KMS-11 (cell line): Measurements from ENCODE around the gene VAT1L.

Experiments used
- H2AFZ ChIP-seq: fragments of 200-600 bp; sonication (generic); 2 replicates; pipeline ENCODE4 v1.6.1; 2016; ENCODE audit warnings: antibody characterized with exemption, mixed run types, low read depth
- H3K27ac ChIP-seq: fragments of 200-600 bp; sonication (generic); 2 replicates; pipeline ENCODE4 v1.6.1; 2016; ENCODE audit warnings: mild to moderate bottlenecking, mixed run types
- H3K27me3 ChIP-seq: fragments of 200-600 bp; sonication (generic); 2 replicates; pipeline ENCODE4 v1.6.1; 2017; ENCODE audit warnings: mild to moderate bottlenecking, low read depth, mixed run types, moderate library complexity; ENCODE audit not compliant: insufficient read depth
- H3K36me3 ChIP-seq: fragments of 200-600 bp; sonication (generic); 2 replicates; pipeline ENCODE4 v1.6.1; 2017; ENCODE audit warnings: mild to moderate bottlenecking, mixed run types; ENCODE audit not compliant: insufficient read depth
- H3K4me1 ChIP-seq: fragments of 200-600 bp; sonication (generic); 2 replicates; pipeline ENCODE4 v1.6.1; 2016; ENCODE audit warnings: mild to moderate bottlenecking, low read depth, mixed run types; ENCODE audit not compliant: poor library complexity, severe bottlenecking
- H3K4me2 ChIP-seq: fragments of 200-600 bp; sonication (generic); 2 replicates; pipeline ENCODE4 v1.7.0; 2016; ENCODE audit warnings: mild to moderate bottlenecking, mixed run types
- H3K4me3 ChIP-seq: fragments of 200-600 bp; sonication (generic); IDR thresholded peaks from 2 replicates; pipeline ENCODE4 v1.6.1; 2017; ENCODE audit warnings: low read depth, low read length, mixed read lengths; ENCODE audit not compliant: insufficient read depth
- H3K79me2 ChIP-seq: fragments of 200-600 bp; sonication (generic); 2 replicates; pipeline ENCODE4 v1.6.1; 2016; ENCODE audit warnings: low read depth, mixed run types; ENCODE audit not compliant: insufficient read depth
- H3K9ac ChIP-seq: fragments of 200-600 bp; sonication (generic); 2 replicates; pipeline ENCODE4 v1.6.1; 2016; ENCODE audit warnings: mild to moderate bottlenecking, mixed run types
- H4K20me1 ChIP-seq: fragments of 200-600 bp; sonication (generic); 2 replicates; pipeline ENCODE4 v1.6.1; 2016; ENCODE audit warnings: mild to moderate bottlenecking, mixed run types; ENCODE audit not compliant: insufficient read depth
- CTCF ChIP-seq: fragments of 200-600 bp; sonication (generic); conservative IDR thresholded peaks from 2 replicates; pipeline ENCODE4 v1.6.1; 2017; ENCODE audit warnings: low read depth, mild to moderate bottlenecking, antibody characterized with exemption, low read length, moderate library complexity, mixed read lengths

Gene VAT1L

GRCh38 chr16:77876776-77877175 lies 88.4 kb downstream of the VAT1L start:
- no peak for TF ChIP-seq CTCF
- H3K4me1 ChIP-seq = no peaks in the 10 kb centered on the region
- H3K27ac ChIP-seq = no peak overlapping the region
- H4K20me1 ChIP-seq = no peaks in the 10 kb centered on the region
- H2AFZ ChIP-seq = no peak overlapping the region
- H3K9ac ChIP-seq = no peak overlapping the region
- no peaks in the 10 kb centered on the region for H3K79me2 ChIP-seq
- H3K27me3 ChIP-seq = no peaks in the 10 kb centered on the region
- no peaks in the 10 kb centered on the region for H3K36me3 ChIP-seq
- H3K4me2 ChIP-seq = no peak overlapping the region
- no peak overlapping the region for H3K4me3 ChIP-seq

GRCh38 chr16:77877712-77878347 lies 89.5 kb downstream of the VAT1L start:
- Histone ChIP-seq H3K36me3 (no peaks in the 10 kb centered on the region), H3K4me2 (no peak overlapping the region), H3K4me3 (no peak overlapping the region), H4K20me1 (no peaks in the 10 kb centered on the region), H3K4me1 (no peaks in the 10 kb centered on the region), H3K9ac (no peak overlapping the region), H3K27me3 (no peaks in the 10 kb centered on the region), H3K79me2 (no peaks in the 10 kb centered on the region), H2AFZ (no peak overlapping the region), H3K27ac (no peak overlapping the region)
- TF ChIP-seq CTCF = no peak

GRCh38 chr16:77881355-77882030 lies 93.1 kb downstream of the VAT1L start:
- TF ChIP-seq CTCF = no peak
- H3K4me3 ChIP-seq = no peak overlapping the region
- no peak overlapping the region for H3K4me2 ChIP-seq
- H3K9ac ChIP-seq = no peak overlapping the region
- no peaks in the 10 kb centered on the region for H3K36me3 ChIP-seq
- no peaks in the 10 kb centered on the region for H4K20me1 ChIP-seq
- H3K27ac ChIP-seq = no peak overlapping the region
- no peaks in the 10 kb centered on the region for H3K4me1 ChIP-seq
- H3K79me2 ChIP-seq = no peaks in the 10 kb centered on the region
- H2AFZ ChIP-seq = no peak overlapping the region
- H3K27me3 ChIP-seq = no peaks in the 10 kb centered on the region

- Histone ChIP-seq H3K9ac (no peak overlapping the region), H3K27me3 (no peaks in the 10 kb centered on the region), H3K4me1 (no peaks in the 10 kb centered on the region), H4K20me1 (no peaks in the 10 kb centered on the region), H3K79me2 (no peaks in the 10 kb centered on the region), H3K36me3 (no peaks in the 10 kb centered on the region), H3K4me3 (no peak overlapping the region), H3K27ac (no peak overlapping the region), H3K4me2 (no peak overlapping the region), H2AFZ (no peak overlapping the region)
- TF ChIP-seq CTCF = no peak
These were observed 94.0 kb downstream of the VAT1L start for GRCh38 chr16:77882358-77882757.
